B cell (primary cell): ENCODE measurements around the gene TELO2. TPM values are rescaled to one million over a fixed set of nuclear protein-coding genes. Genes with fewer than 3 reads are reported as not detected.

Source experiments
- ATAC-seq: fragments of 200-7000 bp; cut with Tn5 transposase; one replicate; pipeline ENCODE4 v1.10.0; 2021; ENCODE audit warnings: low read depth, mild to moderate bottlenecking, moderate number of reproducible peaks, moderate library complexity
- CTCF ChIA-PET: fragments of 350-600 bp; sonication (Branson Sonifier 250); formaldehyde crosslinking; loops from one replicate; lab custom pipeline; 2021; ENCODE audit warnings: antibody characterized with exemption, inconsistent platforms; lab: Charles Lee
- POLR2A ChIA-PET: fragments of 350-600 bp; sonication (Branson Sonifier 250); formaldehyde crosslinking; loops from one replicate; lab custom pipeline; 2021; ENCODE audit warnings: antibody characterized with exemption; lab: Charles Lee
- DNase-seq: peaks from one replicate; pipeline ENCODE4 v3.0.0; 2013
- H2AFZ ChIP-seq: 2 replicates; pipeline ENCODE4 v1.6.1; 2012; ENCODE audit warnings: mild to moderate bottlenecking, low read depth, low read length; ENCODE audit not compliant: insufficient read depth, poor library complexity, severe bottlenecking
- H3K27ac ChIP-seq, 2 donors: 1 replicate in 1 of 2; 2 replicates in 1 of 2; pipeline ENCODE4 v1.5.1; 2012 to 2013; ENCODE audit warnings: low read length in 2 of 2, mild to moderate bottlenecking in 2 of 2, moderate library complexity in 1 of 2
- H3K27me3 ChIP-seq, 4 experiments: fragments of 200-600 bp in 1 of 4; sonication (generic) in 1 of 4; replicated peaks in 1 of 4; 1 replicate in 2 of 4; 2 replicates in 2 of 4; pipeline versions ENCODE4 v1.6.1 to v1.7.0; 2013 to 2016; ENCODE audit warnings: low read length in 3 of 4, mild to moderate bottlenecking in 2 of 4, mixed read lengths in 1 of 4, moderate library complexity in 1 of 4; ENCODE audit not compliant: insufficient read depth in 4 of 4, control insufficient read depth in 3 of 4; ENCODE audit errors: control extremely low read depth in 1 of 4
- H3K36me3 ChIP-seq, 2 experiments: replicated peaks in 1 of 2; 1 replicate in 1 of 2; 2 replicates in 1 of 2; pipeline versions ENCODE4 v1.6.1 to v1.7.1; 2013; ENCODE audit warnings: low read length in 1 of 2; ENCODE audit not compliant: insufficient read depth in 2 of 2, control insufficient read depth in 1 of 2; ENCODE audit errors: control extremely low read depth in 1 of 2, extremely low read depth in 1 of 2
- H3K4me1 ChIP-seq, 2 donors: fragments of 200-600 bp in 1 of 2; sonication (generic) in 1 of 2; 1 replicate in 1 of 2; 2 replicates in 1 of 2; pipeline versions ENCODE4 v1.5.1 to v1.6.1; 2013 to 2017; ENCODE audit warnings: low read length in 2 of 2; ENCODE audit not compliant: control insufficient read depth in 2 of 2, insufficient read depth in 2 of 2
- H3K4me2 ChIP-seq: replicated peaks from 2 replicates; pipeline ENCODE3; 2012; ENCODE audit warnings: mild to moderate bottlenecking, low read depth, low read length; ENCODE audit not compliant: poor library complexity, severe bottlenecking
- H3K4me3 ChIP-seq, 5 experiments: fragments of 200-600 bp in 1 of 5; sonication (generic) in 1 of 5; 1 replicate in 3 of 5; 2 replicates in 2 of 5; pipeline versions ENCODE4 v1.5.1 to v1.7.0; 2011 to 2016; ENCODE audit warnings: low read length in 4 of 5, mild to moderate bottlenecking in 4 of 5, low read depth in 2 of 5, control low read depth in 1 of 5, moderate library complexity in 1 of 5; ENCODE audit not compliant: insufficient read depth in 1 of 5; ENCODE audit errors: control extremely low read depth in 1 of 5, extremely low read depth in 1 of 5
- H3K79me2 ChIP-seq: fragments of 200-600 bp; sonication (generic); one replicate; pipeline ENCODE4 v1.6.0; 2016; ENCODE audit warnings: low read length; ENCODE audit not compliant: control insufficient read depth, insufficient read depth
- H3K9ac ChIP-seq: fragments of 200-600 bp; sonication (generic); 2 replicates; pipeline ENCODE4 v1.6.1; 2017; ENCODE audit warnings: mild to moderate bottlenecking, low read length, moderate library complexity
- H3K9me3 ChIP-seq, 3 donors: one replicate each; pipeline versions ENCODE4 v1.6.1 to v1.7.1; 2013; ENCODE audit warnings: low read length in 2 of 3; ENCODE audit not compliant: control insufficient read depth in 2 of 3, insufficient read depth in 1 of 3; ENCODE audit errors: control extremely low read depth in 1 of 3
- H4K20me1 ChIP-seq: 2 replicates; pipeline ENCODE4 v1.6.0; 2012; ENCODE audit warnings: mild to moderate bottlenecking, low read length; ENCODE audit not compliant: insufficient read depth, control insufficient read depth, poor library complexity, severe bottlenecking
- H3K27ac Mint-ChIP-seq: one replicate; pipeline ENCODE4 v1.8.0; 2021; ENCODE audit warnings: mixed read lengths
- H3K27me3 Mint-ChIP-seq: one replicate; pipeline ENCODE4 v1.8.0; 2021; ENCODE audit warnings: mixed read lengths
- H3K4me1 Mint-ChIP-seq: one replicate; pipeline ENCODE4 v1.8.0; 2021; ENCODE audit warnings: mixed read lengths
- H3K4me3 Mint-ChIP-seq: one replicate; pipeline ENCODE4 v1.8.0; 2021; ENCODE audit warnings: mixed read lengths
- H3K9me3 Mint-ChIP-seq: one replicate; pipeline ENCODE4 v1.8.0; 2022; ENCODE audit warnings: mixed read lengths; ENCODE audit not compliant: insufficient read depth
- EZH2 ChIP-seq: IDR thresholded peaks from 2 replicates; pipeline ENCODE4 v1.6.1; 2012; ENCODE audit warnings: borderline replicate concordance, low read depth, mild to moderate bottlenecking, moderate library complexity, low read length; ENCODE audit not compliant: insufficient read depth, poor library complexity, severe bottlenecking
- WGBS: methylation state at CpG from one replicate; pipeline ENCODE4 v1.1.5; 2013; ENCODE audit warnings: missing lambda C conversion rate; ENCODE audit not compliant: insufficient coverage; 5-methylcytosine and 5-hydroxymethylcytosine counted together
- intact Hi-C: fragments of 100-400 bp; cut with micrococcal nuclease; formaldehyde crosslinking; loops from one replicate; pipeline ENCODE4 v1.10.0; 2022
- polyA plus RNA-seq: library from polyadenylated mRNA; depleted of rRNA; stranded (reverse); fragments of >200 nt; gene quantifications from 2 replicates; pipeline ENCODE4 v1.2.3, GENCODE V29; 2012
- total RNA-seq, 2 donors: library from RNA; stranded (reverse); fragments of 120-200 nt in 1 of 2; gene quantifications; 1 replicate in 1 of 2; 2 replicates in 1 of 2; pipeline versions ENCODE4 v1.2.3 to v1.2.4, GENCODE V29; 2013 to 2022
- TF ChIP-seq, protein P1 (sequence below): fragments of 200-600 bp; IDR thresholded peaks from one replicate; pipeline ENCODE4 v1.8.0; 2022; ENCODE audit warnings: antibody characterized with exemption, mild to moderate bottlenecking

Gene TELO2
- total and polyA plus RNA-seq, 2 donors (not counting 1 experiment from before 2014, with no cell fraction given), result 81.9 to 136 TPM

DNA sequence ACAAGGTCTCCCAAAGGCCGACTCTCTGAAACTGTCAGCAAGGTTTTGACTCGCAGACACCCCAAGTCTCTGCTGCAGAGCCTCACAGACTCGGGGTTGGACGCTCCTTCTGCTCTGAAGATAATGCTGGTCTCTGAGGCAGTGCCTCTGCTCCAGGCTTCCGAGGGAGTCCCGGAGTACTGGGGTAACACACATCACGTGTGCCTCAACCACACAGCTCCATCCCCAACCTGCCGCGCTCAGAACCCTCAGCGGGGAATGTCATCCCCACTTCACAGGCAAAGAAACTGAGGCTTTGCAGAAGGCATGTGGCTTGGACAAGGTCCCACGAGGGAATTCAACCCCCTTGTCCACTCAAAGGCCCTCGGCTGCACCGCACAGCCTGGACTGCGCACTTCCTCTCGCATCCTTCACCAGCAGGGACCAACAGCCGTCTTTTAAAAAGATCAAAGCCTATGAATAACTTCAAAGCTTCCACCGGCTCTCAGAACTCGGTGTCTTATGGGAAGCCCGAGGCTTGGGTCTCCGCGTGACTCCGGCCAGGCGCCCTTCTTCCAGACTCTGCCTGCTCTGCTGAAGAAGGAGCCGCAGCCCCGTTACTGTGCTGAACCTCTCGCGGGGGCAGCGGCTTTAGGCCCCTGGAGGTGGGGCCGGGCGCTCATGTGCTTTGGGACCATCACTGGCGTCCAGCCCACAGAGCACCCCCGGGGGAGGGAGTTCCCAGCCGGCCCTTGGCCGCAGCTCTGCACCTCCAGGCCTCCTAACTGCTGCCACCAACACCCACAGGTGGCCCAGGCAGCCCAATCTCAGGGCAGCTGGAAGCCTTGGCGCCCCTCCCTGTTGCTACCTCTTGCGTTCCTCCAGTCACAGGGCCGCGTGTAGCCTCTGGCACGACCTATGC lies 42.5 kb downstream of the TELO2 start:
- ChIA-PET CTCF (no interaction called here), POLR2A (no interaction called here)
- no peak overlapping the region for H3K4me3 Mint-ChIP-seq
- DNase-seq (no peak), ATAC-seq (no peak)
- H3K9me3 Mint-ChIP-seq, result no peaks in the 10 kb centered on the region
- WGBS, result 63% methylated on average over 39 of the region's 39 CpGs
- no peak for TF ChIP-seq EZH2
- TF ChIP-seq, protein P1, sequence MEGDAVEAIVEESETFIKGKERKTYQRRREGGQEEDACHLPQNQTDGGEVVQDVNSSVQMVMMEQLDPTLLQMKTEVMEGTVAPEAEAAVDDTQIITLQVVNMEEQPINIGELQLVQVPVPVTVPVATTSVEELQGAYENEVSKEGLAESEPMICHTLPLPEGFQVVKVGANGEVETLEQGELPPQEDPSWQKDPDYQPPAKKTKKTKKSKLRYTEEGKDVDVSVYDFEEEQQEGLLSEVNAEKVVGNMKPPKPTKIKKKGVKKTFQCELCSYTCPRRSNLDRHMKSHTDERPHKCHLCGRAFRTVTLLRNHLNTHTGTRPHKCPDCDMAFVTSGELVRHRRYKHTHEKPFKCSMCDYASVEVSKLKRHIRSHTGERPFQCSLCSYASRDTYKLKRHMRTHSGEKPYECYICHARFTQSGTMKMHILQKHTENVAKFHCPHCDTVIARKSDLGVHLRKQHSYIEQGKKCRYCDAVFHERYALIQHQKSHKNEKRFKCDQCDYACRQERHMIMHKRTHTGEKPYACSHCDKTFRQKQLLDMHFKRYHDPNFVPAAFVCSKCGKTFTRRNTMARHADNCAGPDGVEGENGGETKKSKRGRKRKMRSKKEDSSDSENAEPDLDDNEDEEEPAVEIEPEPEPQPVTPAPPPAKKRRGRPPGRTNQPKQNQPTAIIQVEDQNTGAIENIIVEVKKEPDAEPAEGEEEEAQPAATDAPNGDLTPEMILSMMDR, result no peak
- no peaks in the 10 kb centered on the region for H3K27me3 Mint-ChIP-seq
- H3K9me3 ChIP-seq, result no peaks in the 10 kb centered on the region
- no peaks in the 10 kb centered on the region for H3K79me2 ChIP-seq
- peak overlapping the region; percentile 68 for H3K4me2 ChIP-seq
- no peak overlapping the region for H3K27ac ChIP-seq
- H2AFZ ChIP-seq, result no peak overlapping the region
- intact Hi-C loops, result no loop called here
- peak overlapping the region in 1 of 5 experiments; percentile 64 for H3K4me3 ChIP-seq
- H3K36me3 ChIP-seq, result no peaks in the 10 kb centered on the region
- no peaks in the 10 kb centered on the region for H3K27me3 ChIP-seq
- no peaks in the 10 kb centered on the region for H4K20me1 ChIP-seq
- no peak overlapping the region for H3K27ac Mint-ChIP-seq
- H3K9ac ChIP-seq, result no peak overlapping the region
- peaks cover 17 to 32% of the 10 kb centered on the region in 2 donors for H3K4me1 ChIP-seq
- peaks cover 21% of the 10 kb centered on the region for H3K4me1 Mint-ChIP-seq

DNA sequence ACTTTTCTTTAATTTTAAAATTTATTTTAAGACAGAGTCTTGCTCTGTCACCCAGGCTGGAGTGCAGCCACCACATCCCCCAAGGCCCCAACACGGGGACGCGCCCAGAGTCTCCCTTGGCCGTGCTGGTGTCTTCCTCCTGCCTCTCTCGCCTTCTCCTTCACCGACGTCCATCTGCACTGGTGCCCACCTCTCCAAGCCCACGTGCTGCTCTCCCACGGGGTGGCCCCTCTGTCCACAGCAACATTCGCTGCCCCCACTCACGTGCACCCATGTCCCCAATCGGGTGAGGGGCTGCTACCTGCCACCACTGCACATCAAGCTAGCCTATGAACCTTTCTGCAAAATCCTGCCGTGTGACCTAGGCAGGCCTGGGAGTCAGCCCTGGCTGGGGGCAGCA lies 43.4 kb downstream of the TELO2 start:
- Histone ChIP-seq H3K27me3 (no peaks in the 10 kb centered on the region), H3K27ac (no peak overlapping the region), H3K9ac (no peak overlapping the region), H3K4me3 (no peak overlapping the region), H3K4me1 (peaks cover 17 to 32% of the 10 kb centered on the region in 2 donors), H4K20me1 (no peaks in the 10 kb centered on the region), H3K36me3 (no peaks in the 10 kb centered on the region), H2AFZ (no peak overlapping the region), H3K9me3 (no peaks in the 10 kb centered on the region), H3K4me2 (no peak overlapping the region), H3K79me2 (no peaks in the 10 kb centered on the region)
- no peaks in the 10 kb centered on the region for H3K27me3 Mint-ChIP-seq
- no peak overlapping the region for H3K27ac Mint-ChIP-seq
- WGBS, result 84% methylated on average over 13 of the region's 13 CpGs
- no peak for DNase-seq
- ChIA-PET POLR2A (no interaction called here), CTCF (no interaction called here)
- H3K4me3 Mint-ChIP-seq, result no peak overlapping the region
- H3K4me1 Mint-ChIP-seq, result peaks cover 21% of the 10 kb centered on the region
- TF ChIP-seq EZH2, result no peak
- TF ChIP-seq, protein P1, result no peak
- no peaks in the 10 kb centered on the region for H3K9me3 Mint-ChIP-seq
- intact Hi-C loops, result no loop called here
- no peak for ATAC-seq
